ENCODE results near the gene ZNF341.

ZNF341 gene

DNA sequence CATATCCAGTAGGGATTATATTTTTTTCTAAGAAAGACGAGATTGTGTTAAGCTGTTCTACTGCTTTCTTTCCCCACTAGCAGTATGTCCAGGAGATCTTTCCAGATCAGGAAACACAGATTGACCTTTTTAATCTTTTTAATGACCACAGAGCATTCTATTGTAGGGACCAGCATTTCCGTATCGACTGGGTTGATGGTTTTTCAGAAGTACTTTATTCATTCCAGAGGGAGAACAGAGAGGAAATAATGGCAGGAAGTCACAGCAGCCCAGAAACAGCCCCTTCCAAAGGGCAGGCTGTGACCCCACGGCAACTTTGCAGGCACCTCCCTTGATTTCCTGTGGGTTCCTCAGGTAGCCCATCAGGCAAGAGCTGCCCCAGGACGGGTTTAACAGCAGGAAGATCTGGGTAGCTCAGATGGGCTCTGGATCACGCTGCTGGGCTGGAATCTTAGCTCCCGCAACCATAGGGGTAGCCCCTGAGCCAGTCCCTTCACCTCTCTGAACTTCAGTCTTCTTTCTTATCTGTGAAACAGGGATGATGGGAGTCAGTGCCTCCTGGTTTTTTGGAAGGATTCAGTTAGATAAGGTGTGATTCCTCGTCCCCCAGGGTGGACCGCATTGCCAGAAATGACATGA is 55.6 kb downstream of the ZNF341 start:
- Histone ChIP-seq H2AK5ac (ENCODE audit: low read depth, low read length) (no peak overlapping the region), H2BK15ac (ENCODE audit: low read length) (no peak overlapping the region), H2AFZ (ENCODE audit: low read length) (peak overlapping the region; percentile 54), H3K27me3 (ENCODE audit: control insufficient read depth in 3 of 3, insufficient read depth in 3 of 3, low read depth in 1 of 3, low read length in 3 of 3) (no peaks in the 10 kb centered on the region), H3K4me1 (ENCODE audit: control insufficient read depth in 2 of 2, insufficient read depth in 1 of 2, low read depth in 1 of 2, low read length in 2 of 2) (peaks cover 6 to 8% of the 10 kb centered on the region in 2 donors), H2BK5ac (ENCODE audit: low read length) (no peak overlapping the region), H4K8ac (ENCODE audit: low read depth, low read length) (no peak overlapping the region), H3K14ac (ENCODE audit: low read length) (no peak overlapping the region), H3K4ac (ENCODE audit: low read length) (no peak overlapping the region), H2BK120ac (ENCODE audit: low read depth, low read length) (no peak overlapping the region), H3K79me1 (ENCODE audit: low read depth, low read length) (no peaks in the 10 kb centered on the region), H3K18ac (ENCODE audit: low read length) (no peak overlapping the region), H3K9me3 (replicated peaks in 1 of 2; ENCODE audit: control insufficient read depth in 2 of 2, insufficient read depth in 1 of 2, low read depth in 1 of 2, low read length in 2 of 2) (no peaks in the 10 kb centered on the region), H3K36me3 (replicated peaks in 1 of 2; ENCODE audit: control insufficient read depth in 2 of 2, insufficient read depth in 2 of 2, low read length in 2 of 2) (no peaks in the 10 kb centered on the region), H3K4me2 (ENCODE audit: insufficient read depth, low read length, poor library complexity, severe bottlenecking) (no peak overlapping the region), H2BK12ac (ENCODE audit: low read length) (no peak overlapping the region), H3K23ac (ENCODE audit: low read depth, low read length, poor library complexity) (no peak overlapping the region), H3K27ac (replicated peaks; ENCODE audit: low read length) (no peak overlapping the region), H3K9ac (ENCODE audit: low read depth, low read length, poor library complexity) (no peak overlapping the region), H4K91ac (ENCODE audit: low read depth, low read length, poor library complexity) (peak overlapping the region; percentile 5), H3K4me3 (ENCODE audit: low read length in 2 of 2) (no peak overlapping the region)
- no CpG with 5 or more reads among the region's 9 CpGs for WGBS, 2 donors (ENCODE audit: extremely low coverage in 2 of 2, insufficient read length in 2 of 2, insufficient replicate concordance in 1 of 2)
- no peak for DNase-seq (ENCODE audit: low spot score)

DNA sequence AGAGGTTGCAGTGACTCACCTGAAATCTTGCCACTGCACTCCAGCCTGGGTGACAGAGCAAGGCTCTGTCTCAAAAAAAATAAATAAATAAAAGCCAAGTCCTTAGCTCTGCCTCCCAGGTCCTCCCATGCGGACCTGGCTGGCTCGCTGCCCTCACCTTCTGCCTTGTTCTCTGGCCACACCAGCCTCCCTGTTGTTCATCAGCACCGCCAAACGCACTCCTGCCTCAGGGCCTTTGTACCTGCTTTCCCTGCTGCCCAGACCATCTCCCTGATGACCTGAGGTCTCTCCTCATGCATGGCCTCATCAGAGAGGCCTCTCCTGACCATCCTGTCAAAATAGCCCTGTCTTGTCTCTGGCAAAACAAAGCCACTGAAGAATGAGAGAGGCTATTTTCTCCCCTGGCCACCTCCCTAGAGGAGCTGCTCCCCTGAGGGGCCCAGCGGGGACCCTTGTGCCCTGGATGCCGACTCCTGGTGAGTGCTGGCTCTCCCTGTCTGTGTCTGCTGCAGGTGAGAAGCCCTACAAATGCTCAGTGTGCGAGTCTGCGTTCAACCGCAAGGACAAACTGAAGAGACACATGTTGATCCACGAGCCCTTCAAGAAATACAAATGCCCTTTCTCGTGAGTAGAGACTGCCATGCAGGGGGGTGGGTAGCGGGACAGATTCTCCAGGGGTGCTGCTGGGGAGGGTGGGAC is 56.7 kb downstream of the ZNF341 start:
- H4K8ac ChIP-seq (ENCODE audit: low read depth, low read length): no peak overlapping the region
- no peak for DNase-seq (ENCODE audit: low spot score)
- no peak overlapping the region for H3K27ac ChIP-seq (replicated peaks; ENCODE audit: low read length)
- no peaks in the 10 kb centered on the region for H3K27me3 ChIP-seq (ENCODE audit: control insufficient read depth in 3 of 3, insufficient read depth in 3 of 3, low read depth in 1 of 3, low read length in 3 of 3)
- peak overlapping the region; percentile 38 for H2BK15ac ChIP-seq (ENCODE audit: low read length)
- H3K23ac ChIP-seq (ENCODE audit: low read depth, low read length, poor library complexity): no peak overlapping the region
- H3K9ac ChIP-seq (ENCODE audit: low read depth, low read length, poor library complexity): no peak overlapping the region
- no peak overlapping the region for H4K91ac ChIP-seq (ENCODE audit: low read depth, low read length, poor library complexity)
- H2BK5ac ChIP-seq (ENCODE audit: low read length): no peak overlapping the region
- H3K9me3 ChIP-seq (replicated peaks in 1 of 2; ENCODE audit: control insufficient read depth in 2 of 2, insufficient read depth in 1 of 2, low read depth in 1 of 2, low read length in 2 of 2): no peaks in the 10 kb centered on the region
- H3K79me1 ChIP-seq (ENCODE audit: low read depth, low read length): no peaks in the 10 kb centered on the region
- H2BK12ac ChIP-seq (ENCODE audit: low read length): peak overlapping the region; percentile 16
- no peak overlapping the region for H3K4me3 ChIP-seq (ENCODE audit: low read length in 2 of 2)
- H3K14ac ChIP-seq (ENCODE audit: low read length): no peak overlapping the region
- H3K36me3 ChIP-seq (replicated peaks in 1 of 2; ENCODE audit: control insufficient read depth in 2 of 2, insufficient read depth in 2 of 2, low read length in 2 of 2): no peaks in the 10 kb centered on the region
- no peak overlapping the region for H3K4me2 ChIP-seq (ENCODE audit: insufficient read depth, low read length, poor library complexity, severe bottlenecking)
- H3K4me1 ChIP-seq (ENCODE audit: control insufficient read depth in 2 of 2, insufficient read depth in 1 of 2, low read depth in 1 of 2, low read length in 2 of 2): peaks cover 3 to 5% of the 10 kb centered on the region in 2 donors
- peak overlapping the region; percentile 84 for H3K18ac ChIP-seq (ENCODE audit: low read length)
- no peak overlapping the region for H2BK120ac ChIP-seq (ENCODE audit: low read depth, low read length)
- WGBS, 2 donors (ENCODE audit: extremely low coverage in 2 of 2, insufficient read length in 2 of 2, insufficient replicate concordance in 1 of 2): no CpG with 5 or more reads among the region's 12 CpGs
- no peak overlapping the region for H3K4ac ChIP-seq (ENCODE audit: low read length)
- H2AK5ac ChIP-seq (ENCODE audit: low read depth, low read length): no peak overlapping the region
- H2AFZ ChIP-seq (ENCODE audit: low read length): no peak overlapping the region

- Histone ChIP-seq H2BK5ac (ENCODE audit: low read length) (no peak overlapping the region), H2AFZ (ENCODE audit: low read length) (no peak overlapping the region), H3K27me3 (ENCODE audit: control insufficient read depth in 3 of 3, insufficient read depth in 3 of 3, low read depth in 1 of 3, low read length in 3 of 3) (no peaks in the 10 kb centered on the region), H3K9me3 (replicated peaks in 1 of 2; ENCODE audit: control insufficient read depth in 2 of 2, insufficient read depth in 1 of 2, low read depth in 1 of 2, low read length in 2 of 2) (no peaks in the 10 kb centered on the region), H3K9ac (ENCODE audit: low read depth, low read length, poor library complexity) (no peak overlapping the region), H3K4me2 (ENCODE audit: insufficient read depth, low read length, poor library complexity, severe bottlenecking) (no peak overlapping the region), H3K27ac (replicated peaks; ENCODE audit: low read length) (no peak overlapping the region), H4K91ac (ENCODE audit: low read depth, low read length, poor library complexity) (no peak overlapping the region), H2BK12ac (ENCODE audit: low read length) (no peak overlapping the region), H2BK15ac (ENCODE audit: low read length) (no peak overlapping the region), H3K36me3 (replicated peaks in 1 of 2; ENCODE audit: control insufficient read depth in 2 of 2, insufficient read depth in 2 of 2, low read length in 2 of 2) (no peaks in the 10 kb centered on the region), H2BK120ac (ENCODE audit: low read depth, low read length) (no peak overlapping the region), H3K18ac (ENCODE audit: low read length) (no peak overlapping the region), H3K4me3 (ENCODE audit: low read length in 2 of 2) (no peak overlapping the region), H2AK5ac (ENCODE audit: low read depth, low read length) (no peak overlapping the region), H3K14ac (ENCODE audit: low read length) (no peak overlapping the region), H3K23ac (ENCODE audit: low read depth, low read length, poor library complexity) (no peak overlapping the region), H3K4ac (ENCODE audit: low read length) (no peak overlapping the region), H3K79me1 (ENCODE audit: low read depth, low read length) (no peaks in the 10 kb centered on the region), H4K8ac (ENCODE audit: low read depth, low read length) (no peak overlapping the region), H3K4me1 (ENCODE audit: control insufficient read depth in 2 of 2, insufficient read depth in 1 of 2, low read depth in 1 of 2, low read length in 2 of 2) (peaks cover 1 to 3% of the 10 kb centered on the region in 2 donors)
- no CpG with 5 or more reads among the region's 11 CpGs for whole genome bisulfite sequencing, 2 donors (ENCODE audit: extremely low coverage in 2 of 2, insufficient read length in 2 of 2, insufficient replicate concordance in 1 of 2)
- DNase-seq (ENCODE audit: low spot score): no peak
These were observed 57.5 kb downstream of the ZNF341 start for GRCh38 chr20:33789109-33789857.

DNA sequence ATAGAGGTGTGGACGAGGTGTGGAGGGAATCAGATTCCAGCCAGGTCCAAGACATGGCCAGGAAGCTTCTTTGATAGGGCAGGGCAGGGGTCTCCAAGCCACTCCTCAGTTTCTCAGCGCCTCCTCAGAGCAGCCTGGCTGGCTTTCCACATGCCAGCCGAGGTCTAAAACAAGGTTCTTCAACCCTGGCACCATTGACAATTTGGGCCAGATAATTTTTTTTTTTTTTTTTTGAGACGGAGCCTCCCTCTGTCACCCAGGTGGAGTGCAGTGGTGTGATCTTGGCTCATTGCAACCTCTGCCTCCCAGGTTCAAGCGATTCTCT is 58.0 kb downstream of the ZNF341 start:
- no peak overlapping the region for H3K4me3 ChIP-seq (ENCODE audit: low read length in 2 of 2)
- H2BK5ac ChIP-seq (ENCODE audit: low read length): no peak overlapping the region
- no peak overlapping the region for H4K91ac ChIP-seq (ENCODE audit: low read depth, low read length, poor library complexity)
- H2AK5ac ChIP-seq (ENCODE audit: low read depth, low read length): no peak overlapping the region
- no peaks in the 10 kb centered on the region for H3K36me3 ChIP-seq (replicated peaks in 1 of 2; ENCODE audit: control insufficient read depth in 2 of 2, insufficient read depth in 2 of 2, low read length in 2 of 2)
- no peak overlapping the region for H3K4ac ChIP-seq (ENCODE audit: low read length)
- no peak overlapping the region for H2BK120ac ChIP-seq (ENCODE audit: low read depth, low read length)
- no peak overlapping the region for H2AFZ ChIP-seq (ENCODE audit: low read length)
- H3K27me3 ChIP-seq (ENCODE audit: control insufficient read depth in 3 of 3, insufficient read depth in 3 of 3, low read depth in 1 of 3, low read length in 3 of 3): no peaks in the 10 kb centered on the region
- no peak overlapping the region for H3K23ac ChIP-seq (ENCODE audit: low read depth, low read length, poor library complexity)
- no CpG with 5 or more reads among the region's 5 CpGs for WGBS, 2 donors (ENCODE audit: extremely low coverage in 2 of 2, insufficient read length in 2 of 2, insufficient replicate concordance in 1 of 2)
- H3K27ac ChIP-seq (replicated peaks; ENCODE audit: low read length): no peak overlapping the region
- H3K9me3 ChIP-seq (replicated peaks in 1 of 2; ENCODE audit: control insufficient read depth in 2 of 2, insufficient read depth in 1 of 2, low read depth in 1 of 2, low read length in 2 of 2): no peaks in the 10 kb centered on the region
- no peak overlapping the region for H3K18ac ChIP-seq (ENCODE audit: low read length)
- no peak overlapping the region for H3K9ac ChIP-seq (ENCODE audit: low read depth, low read length, poor library complexity)
- H3K79me1 ChIP-seq (ENCODE audit: low read depth, low read length): no peaks in the 10 kb centered on the region
- no peak overlapping the region for H2BK12ac ChIP-seq (ENCODE audit: low read length)
- H3K14ac ChIP-seq (ENCODE audit: low read length): no peak overlapping the region
- no peak overlapping the region for H2BK15ac ChIP-seq (ENCODE audit: low read length)
- H3K4me1 ChIP-seq (ENCODE audit: control insufficient read depth in 2 of 2, insufficient read depth in 1 of 2, low read depth in 1 of 2, low read length in 2 of 2): peaks cover 0 to 3% of the 10 kb centered on the region in 2 donors
- DNase-seq (ENCODE audit: low spot score): no peak
- no peak overlapping the region for H4K8ac ChIP-seq (ENCODE audit: low read depth, low read length)
- no peak overlapping the region for H3K4me2 ChIP-seq (ENCODE audit: insufficient read depth, low read length, poor library complexity, severe bottlenecking)
